ENCODE results near the gene RGS7. TPM values are rescaled to one million over a fixed set of nuclear protein-coding genes. Genes with fewer than 3 reads are reported as not detected.

The RGS7 gene
- total RNA-seq, 2 donors from 2014 or later, result not detected

DNA sequence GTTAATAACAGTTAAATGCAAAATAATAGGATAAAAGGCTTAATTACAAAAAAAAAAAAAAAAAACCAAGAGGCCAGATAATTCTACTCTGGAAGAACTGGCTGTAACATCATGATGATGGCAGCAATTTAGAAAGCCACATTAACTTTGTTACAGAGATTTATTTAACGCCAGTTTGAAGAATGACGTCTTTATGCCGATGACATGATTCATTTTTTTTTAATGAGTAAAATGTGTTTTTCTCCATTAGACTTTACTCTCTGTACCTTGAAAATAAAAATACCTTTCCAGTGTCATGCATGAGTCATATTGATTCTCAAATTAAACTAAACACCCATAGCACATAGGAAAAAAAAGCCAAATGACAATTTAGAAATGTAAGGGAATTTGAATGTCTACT, 226.1 kb downstream of the RGS7 start:
- Mint-ChIP-seq H3K27ac (no peak overlapping the region), H3K27me3 (no peaks in the 10 kb centered on the region)
- no peaks in the 10 kb centered on the region for H3K9me3 ChIP-seq (ENCODE audit: control insufficient read depth, low read length, poor library complexity, severe bottlenecking)

DNA sequence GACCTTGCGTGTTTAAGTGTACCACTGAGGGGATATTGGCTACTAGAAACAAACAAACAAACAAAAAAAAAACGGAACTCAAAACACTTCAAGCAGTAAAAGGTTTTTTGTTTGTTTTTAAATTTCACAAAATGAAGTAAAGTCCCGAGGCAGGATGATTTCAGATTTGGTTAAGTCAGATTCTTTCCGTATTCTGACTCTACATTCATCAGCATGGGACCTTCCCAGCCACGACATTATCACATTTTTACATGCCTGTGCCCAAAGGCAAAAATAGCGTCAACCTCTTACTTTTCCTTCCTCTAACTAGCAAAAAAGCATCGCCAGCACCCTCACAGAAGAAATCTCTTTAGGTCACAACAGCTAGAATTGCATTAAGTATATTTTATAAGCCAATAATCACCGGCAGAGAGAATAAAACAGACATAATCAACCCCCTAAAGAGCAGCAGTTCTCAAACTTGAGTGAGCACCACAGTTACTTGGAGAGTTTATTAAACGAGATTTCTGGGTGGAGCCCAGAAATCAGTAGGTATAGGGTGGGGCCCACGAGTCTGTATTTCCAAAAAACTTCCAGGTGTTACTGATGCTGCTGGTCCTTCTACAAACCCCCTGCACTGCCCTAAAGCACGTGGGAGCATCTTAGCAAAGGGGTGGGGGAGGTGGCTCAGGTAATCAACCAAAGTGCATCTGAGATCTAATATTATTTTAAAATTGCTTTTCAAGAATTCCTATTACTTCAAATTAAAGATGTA, 227.6 kb downstream of the RGS7 start:
- Mint-ChIP-seq H3K27me3 (no peaks in the 10 kb centered on the region), H3K27ac (no peak overlapping the region), H3K4me3 (no peak overlapping the region), H3K36me3 (ENCODE audit: low read depth) (peaks cover 2% of the 10 kb centered on the region), H3K4me1 (no peaks in the 10 kb centered on the region)
- no peak for ATAC-seq
- H3K9me3 ChIP-seq (ENCODE audit: control insufficient read depth, low read length, poor library complexity, severe bottlenecking), result no peaks in the 10 kb centered on the region
- no peak for DNase-seq

More for the DNA sequence above, 226.1 kb downstream of the RGS7 start:
- ATAC-seq (no peak), DNase-seq (no peak)
- Mint-ChIP-seq H3K36me3 (ENCODE audit: low read depth) (peaks cover 3% of the 10 kb centered on the region), H3K4me1 (no peaks in the 10 kb centered on the region), H3K4me3 (no peak overlapping the region)

DNA sequence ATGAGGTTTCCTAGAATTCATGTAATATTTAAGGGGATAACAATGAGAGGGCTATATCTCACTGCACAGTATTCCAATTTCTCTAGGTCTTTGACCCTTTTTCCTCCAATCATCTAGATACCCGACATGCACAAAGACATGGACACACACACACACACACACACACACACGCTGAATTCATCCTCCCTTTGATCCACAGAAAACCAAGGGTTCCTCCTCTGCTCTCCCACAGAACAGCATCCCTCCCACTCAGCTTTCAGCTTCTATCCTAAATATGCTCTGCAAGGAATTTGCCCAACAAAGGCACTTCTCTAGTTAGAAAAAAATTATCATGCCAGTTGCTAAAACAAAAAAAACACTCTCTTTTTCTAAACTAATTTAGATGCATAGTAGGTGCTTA, 231.7 kb downstream of the RGS7 start:
- H3K36me3 Mint-ChIP-seq (ENCODE audit: low read depth), result no peaks in the 10 kb centered on the region
- H3K9me3 ChIP-seq (ENCODE audit: control insufficient read depth, low read length, poor library complexity, severe bottlenecking), result no peaks in the 10 kb centered on the region
- ATAC-seq, result no peak
- no peaks in the 10 kb centered on the region for H3K27me3 Mint-ChIP-seq
- DNase-seq, result no peak
- no peak overlapping the region for H3K4me3 Mint-ChIP-seq
- no peak overlapping the region for H3K27ac Mint-ChIP-seq
- H3K4me1 Mint-ChIP-seq, result no peaks in the 10 kb centered on the region

DNA sequence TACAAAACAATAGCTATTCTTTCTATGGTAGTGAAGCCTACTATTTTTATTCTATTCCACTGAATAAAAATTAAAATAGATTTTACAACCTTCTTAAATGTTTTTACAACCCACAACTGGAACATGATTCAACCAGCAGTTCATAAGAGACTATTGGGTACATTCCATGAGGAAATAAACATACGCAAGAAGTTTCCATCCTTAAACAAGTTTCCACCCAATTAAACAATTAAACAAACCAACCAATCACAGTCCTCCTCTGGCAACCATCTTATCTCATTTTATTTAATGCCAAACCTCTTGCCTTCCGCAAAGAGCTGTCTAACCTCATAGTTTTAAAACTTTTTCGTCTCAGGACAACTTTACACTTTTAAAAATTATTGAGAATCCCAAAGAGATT, 239.0 kb downstream of the RGS7 start:
- H3K36me3 Mint-ChIP-seq (ENCODE audit: low read depth), result no peaks in the 10 kb centered on the region
- no peaks in the 10 kb centered on the region for H3K27me3 Mint-ChIP-seq
- no peak overlapping the region for H3K27ac Mint-ChIP-seq
- peaks cover 3% of the 10 kb centered on the region for H3K9me3 ChIP-seq (ENCODE audit: control insufficient read depth, low read length, poor library complexity, severe bottlenecking)
- H3K4me1 Mint-ChIP-seq, result no peaks in the 10 kb centered on the region
- ATAC-seq (no peak), DNase-seq (no peak)
- no peak overlapping the region for H3K4me3 Mint-ChIP-seq

DNA sequence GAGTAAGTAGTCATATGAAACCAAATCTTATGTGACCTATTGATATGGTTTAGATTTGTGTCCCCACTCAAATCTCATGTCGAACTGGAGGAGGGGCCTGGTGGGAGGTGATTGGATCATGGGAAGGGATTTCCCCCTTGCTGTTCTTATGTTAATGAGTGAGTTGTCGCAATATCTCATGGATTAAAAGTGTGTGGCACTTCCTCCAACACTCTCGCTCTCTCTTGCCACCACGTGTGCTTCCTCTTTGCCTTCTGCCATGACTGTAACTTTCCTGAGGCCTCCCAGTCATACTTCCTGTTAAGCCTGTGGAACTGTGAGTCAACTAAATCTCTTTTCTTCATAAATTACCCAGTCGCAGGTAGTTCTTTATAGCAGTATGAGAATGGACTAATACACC, 241.2 kb downstream of the RGS7 start:
- H3K9me3 ChIP-seq (ENCODE audit: control insufficient read depth, low read length, poor library complexity, severe bottlenecking), result peaks cover 3% of the 10 kb centered on the region
- DNase-seq, result no peak
- Mint-ChIP-seq H3K4me3 (no peak overlapping the region), H3K27ac (no peak overlapping the region), H3K36me3 (ENCODE audit: low read depth) (no peaks in the 10 kb centered on the region), H3K4me1 (no peaks in the 10 kb centered on the region), H3K27me3 (no peaks in the 10 kb centered on the region)
- no peak for ATAC-seq

DNA sequence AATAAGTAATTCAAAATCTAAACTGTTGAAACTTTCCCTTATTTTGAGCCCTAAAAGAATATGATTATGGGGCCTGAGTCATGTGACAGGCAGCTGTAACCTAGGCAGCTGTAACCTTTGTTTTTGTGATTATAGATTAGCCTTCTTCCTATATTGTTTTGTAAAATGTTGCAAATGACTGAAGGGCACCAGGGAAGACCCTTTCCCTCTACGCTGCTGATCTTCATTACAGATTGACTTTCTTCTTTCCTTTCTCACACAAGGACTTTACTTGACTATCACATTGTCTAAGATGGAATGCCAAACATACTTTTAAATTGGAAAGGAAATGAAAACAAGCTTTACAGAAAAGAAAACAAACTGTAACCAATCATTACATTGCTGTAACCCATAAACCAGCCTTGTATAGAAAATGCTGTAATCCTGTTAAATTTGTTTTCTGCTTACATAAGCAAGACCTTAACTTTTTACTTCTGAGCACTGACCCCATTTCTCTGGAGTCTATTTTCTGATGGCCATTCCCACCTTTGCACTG, 242.2 kb downstream of the RGS7 start:
- Mint-ChIP-seq H3K27me3 (no peaks in the 10 kb centered on the region), H3K4me1 (no peaks in the 10 kb centered on the region), H3K36me3 (ENCODE audit: low read depth) (no peaks in the 10 kb centered on the region), H3K4me3 (no peak overlapping the region), H3K27ac (no peak overlapping the region)
- ATAC-seq (no peak), DNase-seq (no peak)
- H3K9me3 ChIP-seq (ENCODE audit: control insufficient read depth, low read length, poor library complexity, severe bottlenecking), result peaks cover 3% of the 10 kb centered on the region

DNA sequence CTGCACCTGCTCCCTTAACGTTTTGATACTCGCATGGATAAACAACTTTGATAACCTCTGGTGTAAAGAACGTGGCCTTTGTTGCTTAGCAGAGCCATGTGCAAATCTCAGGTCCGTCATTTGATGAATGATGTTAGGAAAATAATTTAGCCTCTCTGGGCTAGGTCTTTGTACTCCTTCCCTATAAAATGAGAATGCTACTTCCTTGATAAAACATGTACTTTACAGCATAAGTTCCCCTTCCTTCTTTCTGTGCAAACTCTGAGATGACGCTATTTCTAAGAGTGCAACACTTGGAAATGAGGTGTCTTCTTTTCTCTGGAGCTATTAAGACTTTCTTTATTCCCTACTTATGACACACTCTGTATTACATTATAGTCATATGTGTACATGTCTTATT, 243.4 kb downstream of the RGS7 start:
- no peak for DNase-seq
- Mint-ChIP-seq H3K27me3 (no peaks in the 10 kb centered on the region), H3K4me3 (no peak overlapping the region), H3K27ac (no peak overlapping the region), H3K36me3 (ENCODE audit: low read depth) (no peaks in the 10 kb centered on the region), H3K4me1 (no peaks in the 10 kb centered on the region)
- H3K9me3 ChIP-seq (ENCODE audit: control insufficient read depth, low read length, poor library complexity, severe bottlenecking), result peaks cover 3% of the 10 kb centered on the region
- ATAC-seq, result no peak

DNA sequence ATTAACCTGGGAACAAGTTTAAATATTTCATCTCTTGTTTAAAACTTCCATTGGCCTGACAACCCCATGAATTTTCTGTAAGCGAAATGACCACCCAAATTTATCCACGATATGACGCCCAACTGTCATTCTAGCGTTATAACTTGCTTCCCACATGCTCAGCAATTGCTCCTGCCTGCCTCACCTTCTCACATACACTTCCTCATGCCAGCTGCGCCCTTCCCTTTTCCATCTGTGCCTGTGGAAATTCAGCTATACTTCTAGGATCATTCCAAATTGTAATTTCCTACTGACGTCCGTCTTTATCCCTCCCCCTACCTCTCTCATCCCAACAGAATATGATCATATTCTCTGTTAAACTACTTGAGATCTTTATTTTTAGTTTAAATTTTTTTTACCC, 248.0 kb downstream of the RGS7 start:
- Mint-ChIP-seq H3K4me1 (no peaks in the 10 kb centered on the region), H3K4me3 (no peak overlapping the region), H3K27me3 (no peaks in the 10 kb centered on the region), H3K36me3 (ENCODE audit: low read depth) (no peaks in the 10 kb centered on the region), H3K27ac (no peak overlapping the region)
- ATAC-seq, result no peak
- DNase-seq, result no peak
- peaks cover 2% of the 10 kb centered on the region for H3K9me3 ChIP-seq (ENCODE audit: control insufficient read depth, low read length, poor library complexity, severe bottlenecking)

DNA sequence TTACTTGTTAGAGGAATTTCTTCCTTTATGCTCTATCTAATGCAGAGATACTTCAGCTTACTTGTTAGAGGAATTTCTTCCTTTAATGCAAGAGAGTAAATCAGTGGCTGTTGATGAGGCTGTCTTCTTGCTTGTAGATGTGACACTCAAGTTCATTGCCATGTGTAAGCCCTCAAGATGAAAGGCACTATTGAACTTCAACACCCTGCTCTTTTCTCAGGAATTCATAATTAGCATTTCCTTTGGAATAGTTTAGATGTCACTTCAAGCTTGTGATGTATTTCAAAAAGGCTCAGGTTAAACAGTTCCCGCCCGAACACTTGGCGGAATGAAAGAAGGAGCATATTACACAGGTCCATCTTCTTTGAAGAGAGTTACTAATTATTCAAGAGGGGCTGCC, 251.9 kb downstream of the RGS7 start:
- Mint-ChIP-seq H3K36me3 (ENCODE audit: low read depth) (no peaks in the 10 kb centered on the region), H3K4me3 (no peak overlapping the region), H3K27ac (no peak overlapping the region), H3K4me1 (no peaks in the 10 kb centered on the region), H3K27me3 (no peaks in the 10 kb centered on the region)
- ATAC-seq (no peak), DNase-seq (no peak)
- H3K9me3 ChIP-seq (ENCODE audit: control insufficient read depth, low read length, poor library complexity, severe bottlenecking), result no peaks in the 10 kb centered on the region

DNA sequence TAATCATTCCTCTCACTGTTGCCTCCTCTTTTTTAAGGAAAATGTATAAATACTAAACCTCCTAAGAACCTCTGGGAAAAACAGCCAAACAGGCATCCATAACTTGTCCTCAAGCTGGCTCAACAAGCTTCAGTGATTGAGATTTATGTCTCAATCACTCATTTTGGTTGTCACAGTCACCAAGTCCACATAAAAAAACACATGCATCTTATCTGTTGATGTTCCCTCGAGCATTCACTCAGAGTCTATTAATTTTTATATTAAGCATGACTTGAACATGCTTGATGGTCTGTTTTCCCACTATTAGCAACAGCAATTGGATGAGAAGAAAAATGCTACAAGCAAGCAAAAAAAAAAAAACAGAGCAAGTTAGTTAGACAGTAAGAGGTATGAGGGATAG, 254.3 kb downstream of the RGS7 start:
- Mint-ChIP-seq H3K36me3 (ENCODE audit: low read depth) (no peaks in the 10 kb centered on the region), H3K27me3 (no peaks in the 10 kb centered on the region), H3K4me3 (no peak overlapping the region), H3K27ac (no peak overlapping the region), H3K4me1 (no peaks in the 10 kb centered on the region)
- DNase-seq (no peak), ATAC-seq (no peak)
- peaks cover 2% of the 10 kb centered on the region for H3K9me3 ChIP-seq (ENCODE audit: control insufficient read depth, low read length, poor library complexity, severe bottlenecking)

DNA sequence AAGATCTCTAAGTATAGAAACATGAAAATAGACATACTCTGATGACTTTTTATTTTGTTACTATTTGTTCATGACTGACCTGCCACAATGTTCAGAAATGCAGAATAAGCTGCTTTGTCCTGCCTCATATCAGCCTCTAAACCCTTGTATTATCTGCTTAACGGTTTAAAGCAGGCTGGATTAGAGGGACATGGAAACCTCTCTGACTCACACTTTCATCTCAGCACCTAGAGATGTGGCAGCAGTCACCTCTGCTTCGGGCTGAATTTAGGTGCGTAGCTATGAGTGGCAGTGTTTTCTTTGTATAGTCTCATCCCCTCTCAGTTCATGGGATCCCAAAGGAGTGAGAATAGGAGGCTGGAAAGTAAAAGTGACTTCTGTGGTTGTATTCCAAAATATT, 255.4 kb downstream of the RGS7 start:
- ATAC-seq (no peak), DNase-seq (no peak)
- peaks cover 2% of the 10 kb centered on the region for H3K9me3 ChIP-seq (ENCODE audit: control insufficient read depth, low read length, poor library complexity, severe bottlenecking)
- Mint-ChIP-seq H3K36me3 (ENCODE audit: low read depth) (no peaks in the 10 kb centered on the region), H3K27ac (no peak overlapping the region), H3K27me3 (no peaks in the 10 kb centered on the region), H3K4me1 (no peaks in the 10 kb centered on the region), H3K4me3 (no peak overlapping the region)

DNA sequence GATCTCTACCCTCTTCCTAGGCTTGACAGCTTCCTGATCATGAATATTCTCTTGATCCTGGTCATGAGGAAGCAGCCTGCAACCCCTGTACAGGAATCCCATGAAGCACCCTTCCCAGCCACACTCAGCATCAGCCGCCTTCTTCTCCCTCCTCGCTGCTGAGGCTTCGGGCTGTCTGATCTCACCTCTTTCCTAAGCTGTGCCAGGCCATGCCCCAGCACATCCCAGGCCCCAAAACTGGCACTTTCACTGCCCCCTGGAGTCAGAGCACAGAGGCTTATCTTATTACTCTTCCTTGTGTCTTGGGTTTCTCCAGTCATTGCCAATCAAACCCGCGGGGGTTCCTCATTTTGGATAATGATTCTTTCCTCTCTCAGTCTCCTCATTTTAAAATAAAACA, 259.5 kb downstream of the RGS7 start:
- no peaks in the 10 kb centered on the region for H3K36me3 Mint-ChIP-seq (ENCODE audit: low read depth)
- H3K9me3 ChIP-seq (ENCODE audit: control insufficient read depth, low read length, poor library complexity, severe bottlenecking), result peaks cover 2% of the 10 kb centered on the region
- H3K4me1 Mint-ChIP-seq, result no peaks in the 10 kb centered on the region
- no peak overlapping the region for H3K27ac Mint-ChIP-seq
- ATAC-seq (no peak), DNase-seq (no peak)
- H3K27me3 Mint-ChIP-seq, result no peaks in the 10 kb centered on the region
- no peak overlapping the region for H3K4me3 Mint-ChIP-seq

DNA sequence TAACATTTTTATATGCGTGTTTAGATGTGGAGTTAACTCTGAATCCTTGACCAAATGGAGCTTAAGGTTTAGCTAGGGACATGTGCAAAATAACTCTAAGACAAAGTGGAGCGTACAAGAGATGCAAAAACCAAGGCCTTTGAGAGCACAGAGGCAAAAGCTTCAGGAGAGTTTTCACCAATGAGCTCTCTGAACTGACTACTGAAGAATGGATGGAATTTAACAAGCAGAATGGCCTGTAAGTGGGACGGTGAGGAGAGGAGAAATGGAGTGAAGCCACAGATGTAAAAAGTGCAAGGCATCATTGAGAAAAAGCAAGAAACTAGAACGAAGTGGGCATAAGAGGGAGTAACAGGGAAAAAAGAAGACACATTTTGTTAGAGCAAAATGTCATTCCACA, 260.0 kb downstream of the RGS7 start:
- Mint-ChIP-seq H3K4me3 (no peak overlapping the region), H3K27ac (no peak overlapping the region), H3K4me1 (no peaks in the 10 kb centered on the region), H3K36me3 (ENCODE audit: low read depth) (no peaks in the 10 kb centered on the region), H3K27me3 (no peaks in the 10 kb centered on the region)
- H3K9me3 ChIP-seq (ENCODE audit: control insufficient read depth, low read length, poor library complexity, severe bottlenecking), result peaks cover 2% of the 10 kb centered on the region
- no peak for DNase-seq
- ATAC-seq, result no peak

DNA sequence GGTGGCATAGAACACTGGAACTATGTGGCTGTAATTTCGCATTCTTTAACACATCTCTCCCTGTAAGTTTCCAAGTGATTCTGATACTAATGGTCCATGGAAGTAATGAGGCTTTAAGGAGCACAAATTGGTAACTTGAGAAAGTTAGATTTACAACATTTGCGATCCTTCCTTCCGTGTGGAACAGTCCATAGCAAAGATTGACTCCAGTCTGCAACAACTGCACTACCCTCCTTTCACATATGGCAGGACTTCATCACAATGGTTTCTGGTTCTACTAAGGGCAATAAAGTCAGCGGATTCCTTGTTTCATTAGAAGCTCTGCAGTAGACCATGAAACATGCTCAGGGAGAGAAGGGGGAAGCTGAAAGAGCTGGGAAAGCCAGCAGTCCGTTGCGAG, 261.2 kb downstream of the RGS7 start:
- Mint-ChIP-seq H3K27me3 (no peaks in the 10 kb centered on the region), H3K4me3 (no peak overlapping the region)
- no peak for DNase-seq

More for the DNA sequence above, 261.2 kb downstream of the RGS7 start:
- Mint-ChIP-seq H3K27ac (no peak overlapping the region), H3K4me1 (no peaks in the 10 kb centered on the region), H3K36me3 (ENCODE audit: low read depth) (no peaks in the 10 kb centered on the region)
- peaks cover 2% of the 10 kb centered on the region for H3K9me3 ChIP-seq (ENCODE audit: control insufficient read depth, low read length, poor library complexity, severe bottlenecking)
- no peak for ATAC-seq
